NCI-H2107 (cell line): ENCODE results near the gene TRPM8.

Experiments used
- DNase-seq: peaks from one replicate; lab custom pipeline; 2025; lab: John Stamatoyannopoulos, UW

The TRPM8 gene

GRCh38 chr2:234002281-234002680 is 85.1 kb downstream of the TRPM8 start:
- no peak for DNase-seq

- peak; percentile 62 for DNase-seq
These were observed 86.9 kb downstream of the TRPM8 start for GRCh38 chr2:234003972-234004617.

GRCh38 chr2:234005126-234005525 is 88.0 kb downstream of the TRPM8 start:
- DNase-seq, result no peak

GRCh38 chr2:234006501-234006900 is 89.3 kb downstream of the TRPM8 start:
- DNase-seq, result no peak

- no peak for DNase-seq
These were observed 97.3 kb downstream of the TRPM8 start for GRCh38 chr2:234014427-234014826.

- DNase-seq, result no peak
These were observed 98.7 kb downstream of the TRPM8 start for GRCh38 chr2:234015861-234016260.

GRCh38 chr2:234019896-234020295 is 102.7 kb downstream of the TRPM8 start:
- DNase-seq, result no peak

- no peak for DNase-seq
These were observed 103.2 kb downstream of the TRPM8 start for GRCh38 chr2:234020332-234020731.

GRCh38 chr2:234022424-234022823 is 105.3 kb downstream of the TRPM8 start:
- no peak for DNase-seq

- DNase-seq, result no peak
These were observed 107.1 kb downstream of the TRPM8 start for GRCh38 chr2:234024304-234024703.

- no peak for DNase-seq
These were observed 108.3 kb downstream of the TRPM8 start for GRCh38 chr2:234025466-234025865.

- DNase-seq, result no peak
These were observed 108.8 kb downstream of the TRPM8 start for GRCh38 chr2:234025891-234026401.

- DNase-seq, result no peak
These were observed 109.6 kb downstream of the TRPM8 start for GRCh38 chr2:234026693-234027254.

GRCh38 chr2:234027641-234028040 is 110.5 kb downstream of the TRPM8 start:
- DNase-seq, result no peak

GRCh38 chr2:234029150-234029733 is 112.1 kb downstream of the TRPM8 start:
- DNase-seq, result no peak

GRCh38 chr2:234031207-234031606 is 114.0 kb downstream of the TRPM8 start:
- DNase-seq, result no peak

- DNase-seq, result no peak
These were observed 115.2 kb downstream of the TRPM8 start for GRCh38 chr2:234032279-234032856.

GRCh38 chr2:234033174-234033573 is 116.0 kb downstream of the TRPM8 start:
- DNase-seq, result no peak

GRCh38 chr2:234033885-234034284 is 116.7 kb downstream of the TRPM8 start:
- DNase-seq, result no peak

- no peak for DNase-seq
These were observed 121.1 kb downstream of the TRPM8 start for GRCh38 chr2:234038076-234038802.

GRCh38 chr2:234044157-234044556 is 127.0 kb downstream of the TRPM8 start:
- no peak for DNase-seq

- no peak for DNase-seq
These were observed 129.3 kb downstream of the TRPM8 start for GRCh38 chr2:234046521-234046920.
